LNCAP (cell line): ENCODE measurements around the gene TEAD1.

Source experiments
- TF ChIP-seq, protein P1 (sequence below): fragments of 450-650 bp; IDR thresholded peaks from 2 replicates; pipeline ENCODE4 v1.5.1; 2017; ENCODE audit warnings: mild to moderate bottlenecking

Gene TEAD1

DNA sequence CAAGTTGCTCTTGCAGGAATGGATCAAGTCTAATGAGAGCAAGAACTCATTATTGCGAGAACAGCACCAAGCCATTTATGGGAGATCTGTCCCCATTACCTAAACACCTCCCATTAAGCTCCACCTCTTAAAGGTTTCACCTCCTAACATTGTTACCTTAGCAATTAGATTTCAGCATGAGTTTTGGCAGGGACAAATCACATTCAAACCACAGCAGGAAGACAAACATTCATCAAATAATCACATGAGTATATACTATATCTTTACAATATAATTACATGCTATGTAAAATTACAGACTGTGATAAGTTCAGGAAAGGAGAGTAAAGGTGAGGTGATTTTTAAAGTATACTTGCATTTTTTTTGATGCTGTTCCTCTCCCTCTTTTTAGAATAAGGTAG is 6.6 kb upstream of the TEAD1 start:
- TF ChIP-seq, protein P1, sequence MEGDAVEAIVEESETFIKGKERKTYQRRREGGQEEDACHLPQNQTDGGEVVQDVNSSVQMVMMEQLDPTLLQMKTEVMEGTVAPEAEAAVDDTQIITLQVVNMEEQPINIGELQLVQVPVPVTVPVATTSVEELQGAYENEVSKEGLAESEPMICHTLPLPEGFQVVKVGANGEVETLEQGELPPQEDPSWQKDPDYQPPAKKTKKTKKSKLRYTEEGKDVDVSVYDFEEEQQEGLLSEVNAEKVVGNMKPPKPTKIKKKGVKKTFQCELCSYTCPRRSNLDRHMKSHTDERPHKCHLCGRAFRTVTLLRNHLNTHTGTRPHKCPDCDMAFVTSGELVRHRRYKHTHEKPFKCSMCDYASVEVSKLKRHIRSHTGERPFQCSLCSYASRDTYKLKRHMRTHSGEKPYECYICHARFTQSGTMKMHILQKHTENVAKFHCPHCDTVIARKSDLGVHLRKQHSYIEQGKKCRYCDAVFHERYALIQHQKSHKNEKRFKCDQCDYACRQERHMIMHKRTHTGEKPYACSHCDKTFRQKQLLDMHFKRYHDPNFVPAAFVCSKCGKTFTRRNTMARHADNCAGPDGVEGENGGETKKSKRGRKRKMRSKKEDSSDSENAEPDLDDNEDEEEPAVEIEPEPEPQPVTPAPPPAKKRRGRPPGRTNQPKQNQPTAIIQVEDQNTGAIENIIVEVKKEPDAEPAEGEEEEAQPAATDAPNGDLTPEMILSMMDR, result no peak

DNA sequence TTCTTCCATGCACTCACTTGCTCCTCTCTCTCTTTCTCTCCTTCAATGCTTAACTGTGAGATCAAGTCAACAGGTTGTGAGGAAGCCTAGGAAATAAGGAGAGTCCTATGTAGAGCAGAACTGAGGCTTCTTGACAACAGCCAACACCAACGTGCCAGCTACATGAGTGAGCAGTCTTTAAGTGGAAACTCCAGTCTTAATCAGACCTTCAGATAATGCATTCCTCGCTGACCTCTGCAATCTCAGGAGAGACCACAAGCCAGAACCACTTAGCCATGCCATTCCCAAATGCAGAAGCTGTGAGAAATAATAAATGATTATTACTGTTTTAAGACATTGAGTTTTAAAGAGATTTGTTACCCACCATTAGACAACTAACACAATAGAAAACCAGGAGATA is 6.1 kb upstream of the TEAD1 start:
- TF ChIP-seq, protein P1, result no peak

DNA sequence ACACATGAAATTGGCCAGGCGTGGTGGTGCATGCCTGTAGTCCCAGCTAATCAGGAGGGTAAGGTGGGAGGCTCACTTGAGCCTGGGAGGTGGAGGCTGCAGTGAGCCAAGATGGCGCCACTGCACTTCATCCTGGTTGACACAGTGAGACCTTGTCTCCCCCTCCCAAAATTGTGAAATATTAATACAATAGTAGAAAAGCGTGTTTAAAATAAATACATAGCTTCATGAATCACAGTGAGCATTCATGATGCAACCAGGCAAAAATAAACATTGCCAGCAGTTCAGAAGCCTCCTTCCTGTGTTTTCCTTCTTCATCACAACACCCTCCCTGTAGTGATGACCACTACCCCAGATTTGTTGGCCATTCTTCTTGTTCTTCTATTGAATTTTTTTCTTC is 4.3 kb upstream of the TEAD1 start:
- TF ChIP-seq, protein P1, result no peak

DNA sequence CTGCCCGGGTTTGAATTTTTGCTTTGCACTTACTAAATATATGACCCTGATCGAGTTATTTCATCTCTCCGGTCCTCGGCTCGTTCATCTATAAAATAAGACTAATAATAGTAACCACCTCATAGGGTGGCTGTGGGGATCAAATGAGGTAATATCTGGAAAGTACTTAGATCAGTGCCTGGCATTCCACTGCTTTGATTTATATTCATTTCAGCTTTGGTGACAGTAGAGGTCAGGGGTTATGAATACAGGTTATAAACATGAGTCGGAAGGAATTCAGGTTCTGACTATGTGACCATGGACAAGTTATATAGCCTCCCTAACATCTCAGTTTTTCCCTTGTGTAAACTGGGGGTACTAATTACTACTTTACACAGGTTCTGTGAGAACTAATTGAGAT is 2.9 kb upstream of the TEAD1 start:
- TF ChIP-seq, protein P1, result no peak

DNA sequence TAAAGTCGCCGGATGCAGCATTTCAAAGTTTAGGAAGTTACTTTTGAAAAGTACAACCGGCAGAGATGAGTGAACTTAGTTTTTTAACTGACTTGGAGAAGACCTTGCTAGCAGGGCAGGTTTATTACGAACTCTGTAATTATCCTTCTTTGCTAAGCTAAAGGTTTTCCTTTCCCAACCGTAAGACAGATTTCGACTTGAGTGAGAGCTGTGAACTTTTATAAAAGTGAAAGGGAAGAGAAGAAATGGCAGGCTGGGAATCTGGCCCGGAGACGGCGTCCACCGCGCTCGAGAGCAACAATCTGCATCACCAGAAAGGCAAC is 659 bp upstream of the TEAD1 start:
- TF ChIP-seq, protein P1, result no peak

DNA sequence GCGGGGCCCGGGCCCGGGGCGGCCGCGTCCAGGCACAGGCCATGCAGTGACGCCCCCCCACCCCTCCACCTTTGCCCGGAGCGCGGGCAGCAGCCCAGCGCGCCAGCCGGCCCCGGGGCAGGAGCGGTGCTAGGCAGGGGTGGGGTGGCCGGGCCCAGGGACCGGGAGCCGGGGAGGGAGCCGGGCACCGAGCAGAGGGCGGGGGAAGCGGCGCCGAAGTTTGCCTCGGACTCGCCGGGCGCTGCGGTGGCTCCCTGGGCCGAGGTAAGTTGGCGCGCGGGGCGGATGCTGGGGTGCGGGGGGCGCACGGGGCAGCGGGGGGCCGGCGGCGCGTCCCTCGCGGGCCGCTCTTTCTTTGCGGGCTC is 332 bp downstream of the TEAD1 start:
- TF ChIP-seq, protein P1, result no peak

DNA sequence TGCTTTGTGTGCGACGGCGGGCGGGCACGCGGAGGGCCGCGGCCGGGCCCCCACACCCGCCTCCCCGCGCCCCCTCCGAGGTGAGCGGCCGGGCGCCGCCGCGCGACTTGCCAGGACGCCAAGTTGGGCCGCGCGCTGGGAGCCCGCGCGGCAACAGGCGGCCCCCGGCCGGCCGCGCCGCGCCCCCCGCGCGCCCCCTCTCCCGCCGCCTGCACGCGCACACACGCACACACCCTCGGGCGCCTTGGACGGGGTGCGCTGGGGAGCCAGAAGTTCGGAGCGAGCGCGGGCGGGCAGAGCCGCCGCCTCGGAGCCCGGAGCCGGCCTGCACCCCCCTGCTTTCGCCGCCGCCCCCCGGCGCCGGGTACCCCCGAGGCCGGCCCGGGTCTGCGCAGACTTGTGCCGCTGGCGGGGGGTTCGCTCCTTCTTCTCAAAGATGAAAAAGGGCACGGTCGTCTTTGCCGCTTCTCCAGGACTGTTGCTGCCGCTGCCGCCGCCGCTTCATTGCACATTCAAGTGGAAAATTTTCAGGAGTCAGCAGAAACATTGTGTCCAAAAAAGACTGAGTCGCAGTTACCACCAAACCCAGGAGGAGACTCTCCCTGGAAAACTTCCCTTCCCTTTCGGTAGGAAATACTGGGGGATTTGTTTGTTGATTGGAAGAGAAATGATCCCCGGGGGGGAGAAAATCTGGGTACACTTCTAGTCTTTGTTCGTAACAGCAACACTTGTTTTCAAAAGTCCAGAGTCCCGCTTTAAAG is 895 bp downstream of the TEAD1 start:
- TF ChIP-seq, protein P1, result no peak
